GM12865 (cell line): ENCODE data around the gene GRIA4.

Experiments used
- DNase-seq: peaks from one replicate; pipeline ENCODE4 v3.0.0; 2010; ENCODE audit warnings: low read depth
- H3K4me3 ChIP-seq: 2 replicates; pipeline ENCODE4 v1.5.1; 2011; ENCODE audit warnings: mild to moderate bottlenecking, low read depth, low read length, control low read depth
- CTCF ChIP-seq: IDR thresholded peaks from 2 replicates; pipeline ENCODE4 v1.5.1; 2011; ENCODE audit warnings: low read length, control low read depth, low read depth, inconsistent platforms; ENCODE audit not compliant: insufficient read depth; ENCODE audit errors: missing control alignments

Gene GRIA4

GRCh38 chr11:105912666-105913065 is 302.8 kb downstream of the GRIA4 start:
- no peak for DNase-seq
- H3K4me3 ChIP-seq = no peak overlapping the region
- TF ChIP-seq CTCF = no peak

- DNase-seq = no peak
- no peak for TF ChIP-seq CTCF
- H3K4me3 ChIP-seq = no peak overlapping the region
Observed at GRCh38 chr11:105915021-105915420, 305.1 kb downstream of the GRIA4 start.

GRCh38 chr11:105918039-105918438 is 308.2 kb downstream of the GRIA4 start:
- DNase-seq = no peak
- no peak overlapping the region for H3K4me3 ChIP-seq
- no peak for TF ChIP-seq CTCF

- no peak overlapping the region for H3K4me3 ChIP-seq
- TF ChIP-seq CTCF = no peak
- DNase-seq = no peak
Observed at GRCh38 chr11:105918600-105918999, 308.7 kb downstream of the GRIA4 start.

- no peak overlapping the region for H3K4me3 ChIP-seq
- no peak for TF ChIP-seq CTCF
- DNase-seq = no peak
Observed at GRCh38 chr11:105923252-105923651, 313.4 kb downstream of the GRIA4 start.

GRCh38 chr11:105923807-105924206 is 313.9 kb downstream of the GRIA4 start:
- TF ChIP-seq CTCF = no peak
- DNase-seq = no peak
- no peak overlapping the region for H3K4me3 ChIP-seq

- no peak overlapping the region for H3K4me3 ChIP-seq
- no peak for DNase-seq
- no peak for TF ChIP-seq CTCF
Observed at GRCh38 chr11:105929084-105929955, 319.4 kb downstream of the GRIA4 start.
